GM12878 (cell line): Measurements from ENCODE around the gene VPREB1. TPM values are rescaled to one million over a fixed set of nuclear protein-coding genes. Genes with fewer than 3 reads are reported as not detected.

ENCODE experiments used
- ATAC-seq: fragments of 200-7000 bp; cut with Tn5 transposase; 3 replicates; pipeline ENCODE4 v1.9.1; 2020; ENCODE audit warnings: mild to moderate bottlenecking, moderate library complexity
- Bru-seq: library from RNA; stranded (reverse); fragments of 400-500 nt; gene quantifications from one replicate; lab custom pipeline; 2021; lab: Mats Ljungman, UMichigan
- BruChase-seq, 2 experiments: library from RNA; stranded (reverse); fragments of 400-500 nt; gene quantifications; one replicate each; lab custom pipeline; 2021; lab: Mats Ljungman, UMichigan
- BruUV-seq: library from RNA; stranded (reverse); fragments of 400-500 nt; replicated peaks from 2 replicates; lab custom pipeline; 2021; lab: Mats Ljungman, UMichigan
- CTCF ChIA-PET: fragments of 300-600 bp; sonication (Branson Sonifier 250); formaldehyde crosslinking; extraction: SDS; loops from one replicate; lab custom pipeline; 2021; ENCODE audit warnings: inconsistent platforms; lab: Yijun Ruan, JAX
- POLR2A ChIA-PET: fragments of 350-600 bp; formaldehyde crosslinking; extraction: SDS; loops from one replicate; lab custom pipeline; 2021; ENCODE audit warnings: inconsistent platforms; lab: Charles Lee
- RAD21 ChIA-PET: fragments of 300-600 bp; sonication (Branson Sonifier 250); formaldehyde crosslinking; loops from one replicate; lab custom pipeline; 2023; ENCODE audit warnings: antibody characterized with exemption; ENCODE audit not compliant: unreplicated experiment; lab: Charles Lee
- SMC1A ChIA-PET: fragments of 300-600 bp; sonication (Branson Sonifier 250); formaldehyde crosslinking; loops from one replicate; lab custom pipeline; 2023; ENCODE audit not compliant: unreplicated experiment, uncharacterized antibody; lab: Charles Lee
- DNase-seq: peaks from one replicate; pipeline ENCODE4 v3.0.0-alpha.2; 2011; ENCODE audit warnings: low read depth, low spot score
- FAIRE-seq: peaks from 3 replicates; lab custom pipeline; 2011; peaks lifted over from hg19 to GRCh38; lab: Jason Lieb, UNC
- H2AFZ ChIP-seq: 2 replicates; pipeline ENCODE4 v1.6.0; 2011; ENCODE audit warnings: low read depth, low read length, control low read depth; ENCODE audit not compliant: control insufficient read depth
- H3K27ac ChIP-seq: 2 replicates; pipeline ENCODE4 v1.5.1; 2011; ENCODE audit warnings: control low read depth; ENCODE audit not compliant: control insufficient read depth, insufficient read depth
- H3K27me3 ChIP-seq, 2 experiments: replicated peaks in 1 of 2; 2 replicates each; pipeline versions ENCODE4 v1.6.0 to v1.6.1; 2011; ENCODE audit warnings: low read length in 1 of 2; ENCODE audit not compliant: control insufficient read depth in 2 of 2, insufficient read depth in 2 of 2
- H3K36me3 ChIP-seq, 2 experiments: 2 replicates each; pipeline ENCODE4 v1.5.1; 2011; ENCODE audit warnings: low read length in 1 of 2; ENCODE audit not compliant: control insufficient read depth in 2 of 2, insufficient read depth in 2 of 2
- H3K4me1 ChIP-seq: 2 replicates; pipeline ENCODE4 v1.6.1; 2011; ENCODE audit warnings: mild to moderate bottlenecking, low read length, moderate library complexity, mixed read lengths; ENCODE audit not compliant: control insufficient read depth, insufficient read depth
- H3K4me2 ChIP-seq: 2 replicates; pipeline ENCODE4 v1.6.0; 2011; ENCODE audit warnings: control low read depth; ENCODE audit not compliant: control insufficient read depth, insufficient read depth
- H3K4me3 ChIP-seq: fragments of 200-600 bp; sonication (generic); 2 replicates; pipeline ENCODE4 v1.5.1; 2016
- H3K79me2 ChIP-seq: 2 replicates; pipeline ENCODE4 v1.6.0; 2011; ENCODE audit warnings: low read length; ENCODE audit not compliant: control insufficient read depth, insufficient read depth
- H3K9ac ChIP-seq: 2 replicates; pipeline ENCODE4 v1.8.0; 2011; ENCODE audit warnings: low read length, control low read depth, mixed read lengths; ENCODE audit not compliant: control insufficient read depth, insufficient read depth
- H3K9me3 ChIP-seq: replicated peaks from 3 replicates; pipeline ENCODE4 v1.5.1; 2011; ENCODE audit warnings: mild to moderate bottlenecking, low read length; ENCODE audit not compliant: control insufficient read depth, insufficient read depth
- H4K20me1 ChIP-seq: 2 replicates; pipeline ENCODE4 v1.6.0; 2011; ENCODE audit not compliant: control insufficient read depth, insufficient read depth
- DPF2 ChIP-seq: fragments of 450-650 bp; IDR thresholded peaks from 2 replicates; pipeline ENCODE4 v1.6.1; 2017; ENCODE audit warnings: mild to moderate bottlenecking
- HDGF ChIP-seq: fragments of 450-650 bp; IDR thresholded peaks from 2 replicates; pipeline ENCODE4 v1.6.1; 2016; ENCODE audit warnings: antibody characterized with exemption
- MYB ChIP-seq: fragments of 150-350 bp; IDR thresholded peaks from 2 replicates; pipeline ENCODE4 v1.6.1; 2014; ENCODE audit warnings: mild to moderate bottlenecking, low read depth, low read length, borderline replicate concordance
- NR2F1 ChIP-seq: fragments of 450-650 bp; conservative IDR thresholded peaks from 2 replicates; pipeline ENCODE4 v1.6.1; 2017; ENCODE audit warnings: mild to moderate bottlenecking
- SMAD5 ChIP-seq: IDR thresholded peaks from 2 replicates; pipeline ENCODE4 v1.6.1; 2016; ENCODE audit warnings: antibody characterized with exemption, low read depth
- SMC3 ChIP-seq: IDR thresholded peaks from 2 replicates; pipeline ENCODE4 v1.6.1; 2011; ENCODE audit warnings: low read length, improper control_type of control experiment, borderline replicate concordance
- ZBTB33 ChIP-seq: fragments of 450-650 bp; IDR thresholded peaks from 2 replicates; pipeline ENCODE4 v1.6.1; 2017; ENCODE audit warnings: mild to moderate bottlenecking
- ZNF217 ChIP-seq: fragments of 450-650 bp; IDR thresholded peaks from 2 replicates; pipeline ENCODE4 v1.6.1; 2017; ENCODE audit warnings: antibody characterized with exemption, mild to moderate bottlenecking
- ZNF274 ChIP-seq: IDR thresholded peaks from one replicate; pipeline ENCODE4 v1.8.0; 2011; ENCODE audit not compliant: insufficient read length, insufficient read depth
- WGBS: methylation state at CpG from one replicate; pipeline ENCODE4 v1.1.6; 2016; ENCODE audit warnings: low lambda C conversion rate; ENCODE audit not compliant: insufficient replicate concordance, insufficient coverage; ENCODE audit errors: missing lambda C conversion rate; 5-methylcytosine and 5-hydroxymethylcytosine counted together
- in situ Hi-C: fragments of 300-500 bp; cut with MboI; formaldehyde crosslinking; loops from 9 replicates; pipeline ENCODE4 v1.14.3; 2018; ENCODE audit warnings: mixed read lengths
- intact Hi-C: fragments of 100-400 bp; cut with micrococcal nuclease; formaldehyde crosslinking; loops from one replicate; pipeline ENCODE4 v1.14.2; 2022; ENCODE audit not compliant: unreplicated experiment
- long read RNA-seq, 2 experiments: library from polyadenylated mRNA; unstranded; transcript quantifications; one replicate each; pipeline ENCODE4 v2.0.0, GENCODE V29; 2019 to 2020
- polyA minus RNA-seq, 3 experiments: library from RNA; depleted of rRNA, polyadenylated mRNA; stranded (reverse); fragments of >200 nt; gene quantifications; 2 replicates each; pipeline ENCODE4 v1.2.3, GENCODE V29; 2011
- polyA plus RNA-seq, 11 experiments: library from polyadenylated mRNA; depleted of rRNA in 4 of 11; unstranded in 6 of 11; stranded (reverse) in 5 of 11; fragments of >200 nt; fragmentation: Nextera tagmentation in 4 of 11; fragmentation: Illumina TruSeq in 1 of 11; extraction: Ambion mirVana in 4 of 11; extraction: Trizol in 1 of 11; gene quantifications; 1 replicate in 1 of 11; 2 replicates in 10 of 11; pipeline versions ENCODE4 v1.2.1 to v1.2.3, GENCODE V29; 2011 to 2016; ENCODE audit warnings: inconsistent platforms in 2 of 11, missing spikeins in 2 of 11, low read depth in 1 of 11
- total RNA-seq, 4 experiments: library from RNA; depleted of rRNA in 3 of 4; stranded (reverse); fragments of >200 nt in 3 of 4; fragmentation: Illumina TruSeq in 1 of 4; extraction: Trizol in 1 of 4; gene quantifications; 2 replicates each; pipeline versions ENCODE4 v1.2.1 to v1.2.3, GENCODE V29; 2013 to 2021

VPREB1 gene
- total RNA-seq (2013; cell fraction: nucleolus; rRNA removed): not detected in 2 replicates
- total RNA-seq (2014; rRNA removed) (not detected in 2 replicates), total RNA-seq (2014; rRNA removed; fragmentation: Illumina TruSeq; extraction: Trizol) (not detected in 2 replicates), total RNA-seq (2021) (not detected in 2 replicates), polyA plus RNA-seq (2011; rRNA removed) (not detected in 2 replicates), polyA plus RNA-seq (2014; fragmentation: Illumina TruSeq; extraction: Trizol) (not detected in 2 replicates), polyA plus RNA-seq (2014; fragmentation: Nextera tagmentation; extraction: Ambion mirVana) (not detected), polyA plus RNA-seq (2014; rRNA removed) (not detected in 2 replicates), polyA plus RNA-seq (2016; fragmentation: Nextera tagmentation; extraction: Ambion mirVana) (not detected), polyA minus RNA-seq (2011; rRNA and poly(A)+ RNA removed) (not detected in 2 replicates), Bru-seq, nascent RNA (not detected), BruChase-seq, experiment 1, labeled RNA remaining after a 6-hour chase (not detected), BruChase-seq, experiment 2, labeled RNA remaining after a 2-hour chase (not detected)
- not detected for polyA plus RNA-seq (2011; ENCODE audit: low read depth)
- not detected in 2 replicates for polyA plus RNA-seq (2011; cell fraction: cytosol; rRNA removed)
- polyA plus RNA-seq (2011; cell fraction: nucleus; rRNA removed): not detected in 2 replicates
- polyA plus RNA-seq (2012): 0.23 TPM in 1 of 2 replicates, not detected in the other
- polyA minus RNA-seq (2011; cell fraction: cytosol; rRNA and poly(A)+ RNA removed): not detected in 2 replicates
- not detected in 2 replicates for polyA minus RNA-seq (2011; cell fraction: nucleus; rRNA and poly(A)+ RNA removed)
- long read RNA-seq, experiment 1: 0 reads
- long read RNA-seq, experiment 2: 0 reads

- no peaks in the 10 kb centered on the region for H3K4me1 ChIP-seq
- ATAC-seq (no peak), FAIRE-seq (no peak), DNase-seq (no peak)
- H3K27me3 ChIP-seq: no peaks in the 10 kb centered on the region
- no peak within 1 kb of the TSS for H3K4me3 ChIP-seq
- ChIA-PET SMC1A (no interaction called here), POLR2A (no interaction called here), RAD21 (no interaction called here), CTCF (interaction anchor here (2.4 kb wide), 1 partner anchor 49 kb away, joined by 5 read pairs; no protein-coding TSS in a partner anchor)
- intact Hi-C loops: no loop called here
- in situ Hi-C loops: no loop called here
- 31% methylated on average over 25 of the region's 25 CpGs for WGBS
- H3K9me3 ChIP-seq: no peaks in the 10 kb centered on the region
- no peak within 1 kb of the TSS for H2AFZ ChIP-seq
- H3K27ac ChIP-seq: no peak within 1 kb of the TSS
- H3K9ac ChIP-seq: no peak within 1 kb of the TSS
- H4K20me1 ChIP-seq: no peaks in the 10 kb centered on the region
- H3K36me3 ChIP-seq: no peaks in the 10 kb centered on the region
- H3K79me2 ChIP-seq: no peaks in the 10 kb centered on the region
- no TSS peak for BruUV-seq
- no peak for TF ChIP-seq ZBTB33
- TF ChIP-seq NR2F1: no peak
- no peak for TF ChIP-seq ZNF217
- no peak for TF ChIP-seq HDGF
- TF ChIP-seq SMC3: no peak
- no peak for TF ChIP-seq ZNF274
- no peak for TF ChIP-seq SMAD5
- TF ChIP-seq DPF2: no peak
- no peak for TF ChIP-seq MYB
- TF ChIP-seq, all 136 proteins: peak for 0
- H3K4me2 ChIP-seq: no peak within 1 kb of the TSS
Measured at GRCh38 chr22:22244316-22245250, at the start of gene VPREB1. Gene VPREB1, plus strand, starts transcription at chr22:22244786. Its CDS starts 28 bp downstream, at chr22:22244814.
